Activated CD8-positive, alpha-beta memory T cell treated with anti-CD3 and anti-CD28 coated beads for 1 hour (primary cell): ENCODE data around the gene CFAP45.

Source experiments
- DNase-seq, 2 donors: peaks; one replicate each; pipeline ENCODE4 v3.0.0-alpha.2; 2020; ENCODE audit warnings: low read depth in 1 of 2; ENCODE audit errors: extremely low read depth in 1 of 2

The CFAP45 gene

DNA sequence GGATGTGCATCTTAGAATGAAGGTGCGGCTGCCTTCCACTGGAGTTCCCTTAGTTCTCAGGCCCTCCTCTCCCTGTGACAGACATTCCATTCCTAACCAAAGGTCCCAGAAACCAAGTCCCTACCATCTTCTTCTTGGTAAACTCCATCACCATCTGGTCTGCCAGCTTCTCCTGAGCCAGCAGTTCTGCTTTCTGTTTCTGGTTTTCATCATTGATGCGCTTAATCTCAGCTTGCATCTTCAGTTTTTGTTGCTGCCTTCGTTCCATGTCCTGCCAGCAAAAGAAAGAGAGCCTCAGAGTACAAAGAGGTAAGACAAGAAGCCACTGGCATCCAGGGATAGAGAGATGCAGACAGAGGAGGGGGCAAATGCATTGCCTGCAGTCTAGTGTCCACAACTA, 19.5 kb downstream of the CFAP45 start:
- no peak for DNase-seq

DNA sequence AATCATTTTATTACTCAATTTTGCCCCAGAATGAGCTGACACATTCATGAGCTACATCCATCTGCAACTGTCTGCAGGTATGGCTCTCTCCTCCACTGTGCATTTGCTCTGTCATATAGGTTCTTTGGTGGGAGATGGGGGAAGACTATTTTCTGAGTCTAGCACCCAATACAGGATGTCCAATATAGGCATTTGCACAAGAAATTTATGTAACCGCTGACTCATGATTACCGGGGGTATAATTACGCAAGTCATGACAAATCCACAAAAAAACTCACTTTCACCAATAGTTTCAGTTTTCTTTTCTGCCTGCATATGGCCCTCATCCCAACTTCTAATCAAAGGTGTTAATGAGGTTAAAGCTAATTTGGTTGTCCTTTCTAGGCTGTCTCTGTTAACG, 20.0 kb downstream of the CFAP45 start:
- DNase-seq = no peak

DNA sequence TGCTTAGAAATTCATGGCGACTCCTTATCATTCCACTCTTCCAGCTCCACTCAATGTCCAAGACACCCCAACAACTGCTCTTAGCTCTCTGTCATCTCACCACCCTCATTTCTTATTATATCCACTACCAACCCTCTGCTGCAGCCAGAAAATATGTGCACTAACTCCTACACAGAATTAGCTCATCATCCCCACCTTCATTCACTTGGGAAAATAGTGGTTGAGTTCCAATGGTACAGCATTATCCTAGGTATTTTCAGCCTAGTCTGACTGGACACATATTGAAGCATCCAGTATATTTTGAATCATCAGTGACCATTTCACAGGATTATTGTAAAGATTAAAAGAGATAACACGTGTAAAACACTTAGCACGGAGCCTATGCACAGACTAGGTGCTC, 20.8 kb downstream of the CFAP45 start:
- no peak for DNase-seq

DNA sequence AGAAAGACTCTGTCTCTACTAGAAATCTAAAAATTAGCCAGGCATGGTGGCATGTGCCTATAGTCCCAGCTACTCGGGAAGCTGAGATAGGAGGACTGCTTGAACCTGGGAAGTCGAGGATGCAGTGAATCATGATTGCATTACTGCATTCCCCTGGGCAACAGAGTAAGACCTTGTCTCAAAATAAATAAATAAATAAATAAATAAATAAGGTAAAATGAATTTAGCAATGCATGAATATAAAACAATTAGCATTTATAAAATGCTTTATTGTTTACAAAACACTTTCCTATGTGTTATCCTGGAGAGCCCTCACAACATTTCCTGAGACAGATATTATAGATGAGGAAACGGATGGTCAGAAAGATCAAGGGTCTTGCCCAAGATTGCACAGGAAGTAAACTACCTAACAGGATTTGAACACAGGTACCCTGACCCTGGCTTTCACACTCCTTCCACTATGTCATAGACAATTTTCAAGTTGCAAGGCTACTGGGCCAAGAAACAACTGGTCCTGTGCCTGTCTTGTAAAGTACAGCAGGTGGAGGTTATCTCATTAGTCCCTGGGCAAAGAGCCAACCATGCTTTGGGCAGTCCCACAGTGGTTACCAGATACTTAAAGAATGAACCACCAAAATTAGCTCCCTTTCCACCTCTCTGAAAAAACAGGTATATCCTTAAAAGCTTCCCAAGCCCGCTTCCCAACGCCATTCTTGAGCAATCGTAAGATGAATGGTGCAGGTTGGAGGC, 22.1 kb downstream of the CFAP45 start:
- DNase-seq = no peak

DNA sequence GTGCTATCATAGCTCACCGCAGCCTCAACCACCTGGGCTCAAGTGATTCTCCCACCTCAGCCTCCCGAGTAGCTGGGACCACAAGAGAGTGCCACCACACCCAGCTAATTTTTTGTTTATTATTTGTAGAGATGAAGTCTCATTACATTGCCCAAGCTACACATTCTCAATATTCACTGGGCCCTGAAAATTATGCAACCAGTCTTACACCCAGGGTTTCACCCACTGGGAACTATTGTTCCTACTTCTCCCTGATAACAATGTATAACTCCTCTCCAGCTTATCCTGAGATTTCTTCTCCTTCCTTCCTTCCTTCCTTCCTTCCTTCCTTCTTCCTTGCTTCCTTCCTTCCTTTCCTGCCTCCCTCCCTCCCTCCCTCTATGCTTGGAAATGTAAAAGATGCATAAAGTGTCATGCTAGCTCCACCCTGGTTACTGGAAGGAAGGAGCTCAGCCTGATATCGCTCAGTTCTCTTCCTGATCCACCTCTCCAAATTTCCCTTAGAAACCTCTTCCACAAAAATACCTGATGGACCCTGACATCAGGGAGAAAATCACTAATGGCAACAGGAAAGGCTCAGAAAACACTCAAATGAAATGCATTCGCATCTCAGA, 26.3 kb downstream of the CFAP45 start:
- DNase-seq = no peak

DNA sequence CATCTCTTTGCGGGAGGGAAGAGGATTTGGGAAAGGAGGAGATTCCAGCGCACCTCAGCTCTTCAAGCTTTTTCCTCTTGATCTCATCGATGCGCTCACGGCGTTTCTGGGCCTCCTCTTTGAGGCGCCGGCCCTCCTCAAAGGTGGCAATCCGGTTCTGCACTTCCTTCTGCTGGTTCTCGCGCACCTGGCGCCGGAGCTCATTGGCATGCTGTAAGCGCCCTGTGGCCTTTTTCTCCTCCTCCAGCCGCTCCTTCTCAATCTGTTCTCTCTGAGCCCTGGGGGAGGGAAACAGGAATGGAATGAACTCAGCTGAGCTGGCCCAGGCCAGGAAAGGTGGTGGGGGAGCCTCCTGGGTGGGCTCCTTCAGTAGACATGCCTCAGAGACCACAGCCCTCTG, 27.1 kb downstream of the CFAP45 start:
- no peak for DNase-seq

DNA sequence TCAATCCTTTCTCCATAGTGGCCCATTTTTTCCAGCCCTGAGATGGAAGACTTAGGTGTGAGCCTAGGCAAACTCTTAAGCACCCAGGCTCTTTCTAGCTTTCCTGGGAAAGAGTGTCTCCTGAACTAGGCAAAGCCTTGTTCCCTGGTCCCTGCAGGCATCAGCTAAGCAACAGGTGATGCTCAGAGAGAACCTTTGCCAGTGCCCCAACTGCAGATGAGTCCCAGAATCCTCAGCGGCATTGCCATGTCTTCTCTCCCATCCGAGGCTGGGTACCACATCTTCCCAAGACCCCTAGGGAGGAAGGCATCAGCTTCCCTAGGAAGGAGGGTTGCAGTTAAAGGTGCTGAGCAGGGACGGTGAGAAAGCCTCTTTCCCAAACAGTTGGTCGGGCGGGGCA, 29.3 kb downstream of the CFAP45 start:
- no peak for DNase-seq

DNA sequence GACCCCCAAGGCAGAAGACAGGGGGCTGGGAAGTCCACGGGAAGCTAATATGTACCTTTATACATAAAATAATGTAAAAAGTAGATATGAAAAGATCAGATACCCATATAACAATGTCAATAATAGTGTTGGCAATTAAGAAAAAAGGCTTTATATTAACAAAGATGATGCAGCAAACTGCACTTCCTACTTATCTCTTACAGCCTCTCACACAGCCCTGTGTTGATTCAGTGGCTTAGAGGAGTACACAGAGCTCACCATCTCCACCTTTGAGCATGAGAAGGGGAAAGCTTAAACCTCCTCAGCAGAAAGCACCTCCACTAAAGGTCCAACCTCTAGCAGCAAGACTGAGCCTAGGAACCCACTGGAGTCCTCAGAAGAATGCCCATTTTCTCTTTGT, 30.4 kb downstream of the CFAP45 start:
- DNase-seq = no peak

DNA sequence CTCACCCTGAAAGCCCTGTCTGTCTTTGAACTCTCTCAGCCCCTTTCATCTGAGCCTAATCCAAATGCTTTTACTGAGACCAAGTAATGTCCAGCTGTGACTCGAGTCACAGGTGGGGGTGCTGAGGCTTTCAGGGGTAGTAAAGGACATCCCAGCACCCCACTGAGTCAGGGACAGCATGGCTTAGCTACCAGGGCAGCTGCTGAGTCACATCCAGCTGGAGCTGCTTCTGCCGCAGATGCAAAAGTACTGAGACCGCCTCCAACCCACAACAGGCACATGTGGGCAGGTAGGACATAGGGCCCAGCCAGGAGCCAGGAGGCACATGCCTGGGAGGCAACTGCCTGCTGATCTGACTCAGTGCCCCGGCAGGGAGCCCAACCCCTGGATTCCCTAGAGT, 30.8 kb downstream of the CFAP45 start:
- DNase-seq = no peak

DNA sequence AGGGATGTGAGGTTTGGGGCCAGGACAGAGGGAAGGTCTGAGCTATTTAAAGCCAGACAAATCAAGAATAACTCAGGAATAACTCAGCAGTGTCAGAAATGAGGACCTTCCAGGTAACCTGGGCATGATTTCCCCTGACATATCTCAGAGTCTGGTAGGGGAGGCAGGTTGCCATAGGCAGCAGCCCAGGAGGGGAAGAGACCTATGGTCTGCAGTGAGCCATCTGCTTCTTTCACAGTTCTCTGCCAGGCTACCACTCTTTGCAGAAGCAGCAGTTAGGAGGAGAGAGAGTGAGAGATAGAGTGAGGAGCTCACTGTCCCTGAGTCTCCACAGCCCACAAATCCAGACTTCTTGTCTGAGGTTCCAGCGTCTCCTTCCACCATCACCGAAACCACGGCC, 31.2 kb downstream of the CFAP45 start:
- no peak for DNase-seq

DNA sequence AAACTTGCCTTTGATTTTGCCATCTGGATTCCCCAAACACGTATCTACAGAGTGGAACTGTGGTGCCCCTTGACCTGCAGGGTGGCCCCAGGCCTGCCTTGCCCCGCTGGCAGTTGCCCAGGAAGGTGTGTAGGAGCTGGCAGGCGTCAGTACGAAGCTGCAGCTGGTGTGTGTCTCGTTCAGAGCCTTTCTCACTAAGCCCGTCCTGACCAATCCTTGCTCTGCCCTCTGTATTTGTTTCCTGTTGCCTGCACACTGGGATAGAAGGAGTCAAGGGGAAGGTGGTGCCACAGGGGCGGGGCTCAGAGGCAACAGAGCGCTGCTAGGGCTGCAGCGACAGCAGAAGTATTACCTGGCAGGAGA, 32.3 kb downstream of the CFAP45 start:
- no peak for DNase-seq

DNA sequence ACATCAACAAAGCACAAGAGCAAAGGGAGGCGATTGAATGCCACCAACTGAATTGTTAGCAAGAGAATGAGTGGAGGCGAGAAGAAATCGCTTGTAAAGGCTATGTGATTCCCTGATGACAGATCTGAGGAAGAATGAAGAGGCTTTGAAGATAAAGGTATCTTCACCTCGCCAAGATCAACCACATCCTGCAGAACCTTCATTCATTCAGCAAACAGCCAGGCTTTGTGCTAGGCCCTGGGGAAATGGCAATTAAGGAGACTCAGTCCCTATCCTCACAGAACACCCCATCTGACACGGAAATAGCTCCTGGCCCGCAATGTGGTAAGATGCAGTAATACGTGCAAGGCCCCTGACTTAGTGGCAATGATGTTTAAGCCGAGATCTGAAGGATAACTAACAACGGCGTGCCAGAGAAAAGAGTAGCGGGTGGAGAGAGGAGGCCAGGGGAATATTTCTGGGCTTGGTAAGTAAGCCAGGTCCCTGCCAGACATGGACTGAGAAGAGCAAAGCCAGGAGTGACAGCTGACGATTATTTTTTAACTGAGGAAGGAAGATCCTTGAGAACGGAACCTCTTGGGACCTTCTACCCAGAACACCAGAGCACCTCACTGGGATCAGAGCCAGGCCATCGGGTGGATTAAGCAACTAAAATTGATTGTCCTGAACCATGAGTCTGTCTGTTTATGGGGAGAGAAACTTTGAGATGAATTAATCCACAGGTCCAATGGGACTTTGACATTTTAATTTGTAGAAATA, 32.9 kb downstream of the CFAP45 start:
- DNase-seq = no peak

DNA sequence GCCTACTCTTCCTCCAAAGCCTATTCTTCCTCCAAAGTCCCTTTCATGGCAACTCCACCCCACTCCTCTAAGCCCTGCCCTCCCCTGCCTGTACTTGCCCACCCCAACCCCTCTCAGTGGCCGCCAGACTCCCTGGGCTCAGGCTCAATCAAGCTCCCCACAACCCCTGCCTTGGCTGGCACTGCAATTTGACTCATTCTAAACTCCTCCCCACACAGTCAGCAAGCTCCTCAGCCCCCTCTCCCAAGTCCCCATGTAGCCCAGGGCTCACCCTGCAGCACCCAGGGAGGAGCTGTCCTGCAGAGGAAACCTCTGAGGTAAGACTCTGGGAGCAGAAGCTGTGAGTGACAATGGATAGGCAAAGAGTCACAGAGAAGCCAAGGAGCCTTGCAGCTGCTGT, 33.9 kb downstream of the CFAP45 start:
- DNase-seq = no peak

DNA sequence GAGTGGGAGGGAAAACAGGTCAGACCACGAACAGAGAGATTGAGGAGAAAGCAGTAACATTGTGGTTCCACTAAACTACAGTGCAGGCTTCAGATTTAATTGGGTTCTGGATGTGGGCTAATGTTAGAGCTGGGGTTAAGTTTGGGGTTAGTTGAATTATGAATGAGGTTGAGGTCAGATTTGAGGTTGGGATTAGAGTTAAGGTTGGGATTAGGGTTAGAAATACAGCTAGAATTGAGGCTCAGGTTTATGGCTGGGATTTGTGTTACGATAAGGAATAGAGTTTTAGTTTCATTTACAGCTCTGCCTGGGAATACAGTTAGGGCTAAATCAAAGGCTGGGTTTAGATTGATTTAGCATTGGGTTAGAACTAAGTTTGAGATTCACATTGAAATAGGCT, 35.7 kb downstream of the CFAP45 start:
- DNase-seq = no peak

DNA sequence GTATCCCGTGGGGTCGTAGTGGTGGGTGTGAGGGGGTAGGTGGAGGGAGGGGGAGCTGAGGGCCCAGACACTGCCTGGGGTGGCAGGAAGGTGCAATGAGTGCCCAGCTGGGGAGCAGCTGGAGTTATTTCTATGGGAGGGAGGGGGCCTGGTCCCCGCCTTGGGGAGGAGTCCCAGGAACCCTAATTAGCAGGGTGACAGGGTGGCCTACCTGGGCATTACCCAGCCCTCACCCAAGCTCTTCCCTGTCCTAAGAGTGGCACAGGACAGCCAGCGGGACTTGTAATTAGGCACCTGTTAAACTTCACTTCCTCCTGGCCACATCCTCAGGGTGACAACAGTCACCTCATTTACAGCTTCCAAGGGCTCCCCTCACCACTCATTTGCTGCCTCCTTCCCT, 37.4 kb downstream of the CFAP45 start, which contains the start of gene VSIG8:
VSIG8 (minus strand) TSS at position 101 of the 400 bp plus-strand sequence. CDS start 136 bp downstream, outside the sequence.
- DNase-seq = no peak

DNA sequence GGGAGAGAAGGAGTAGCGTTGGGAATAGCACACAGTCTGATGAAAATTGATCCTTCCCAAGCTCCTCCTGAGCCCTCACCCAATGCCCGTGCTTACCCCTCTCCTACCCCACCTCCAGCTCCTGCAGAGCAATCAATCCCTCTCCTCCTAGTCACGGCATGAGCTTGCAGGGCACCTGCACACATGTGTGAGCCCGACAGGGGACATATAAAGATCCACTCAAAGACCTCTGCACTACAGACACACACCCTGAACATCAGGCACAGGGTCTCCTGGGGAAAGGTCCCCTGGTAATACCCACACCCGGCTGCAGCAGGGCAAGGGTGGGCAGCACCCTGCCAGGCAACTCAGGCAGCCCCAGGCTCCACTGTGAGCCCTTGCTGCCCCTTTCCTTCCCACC, 37.9 kb downstream of the CFAP45 start:
- DNase-seq = no peak

DNA sequence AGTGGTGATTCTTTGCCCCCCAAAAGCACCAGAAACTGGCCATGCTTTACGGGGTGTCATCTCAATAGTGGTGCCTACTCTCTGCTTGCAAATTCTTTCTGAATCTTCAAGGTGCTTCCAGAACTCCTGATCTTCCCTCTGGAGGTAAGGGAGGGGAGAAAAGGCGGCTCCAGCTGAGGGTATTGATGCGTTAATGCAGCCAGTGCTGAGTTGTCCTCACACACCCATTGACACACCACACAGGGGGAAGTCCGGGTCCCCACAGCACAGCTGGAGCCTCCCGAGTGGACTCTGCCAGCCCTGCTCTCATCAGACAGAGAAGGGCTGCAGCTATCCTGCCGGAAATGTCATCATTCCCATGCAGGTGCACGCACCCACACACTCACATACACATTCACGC, 38.7 kb downstream of the CFAP45 start:
- no peak for DNase-seq

DNA sequence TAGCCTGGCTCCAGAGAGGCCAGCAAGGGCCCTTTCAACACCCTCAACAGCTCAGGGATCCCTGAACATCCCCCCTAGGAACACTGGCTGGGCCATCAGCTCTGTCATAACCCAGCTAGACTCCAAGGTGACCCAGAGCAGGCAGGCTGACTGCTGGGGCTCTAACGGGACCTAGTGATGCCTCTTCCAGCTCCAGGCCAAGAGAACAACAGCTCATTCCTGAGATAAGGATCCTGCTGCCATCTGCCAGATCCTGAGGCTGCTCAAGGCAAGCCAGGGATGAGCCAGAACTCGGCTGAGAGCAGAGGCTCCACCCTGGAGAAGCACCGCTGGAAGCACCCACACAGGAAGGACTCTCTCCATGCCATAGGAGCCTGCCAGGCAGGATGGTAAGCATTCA, 39.5 kb downstream of the CFAP45 start:
- no peak for DNase-seq

DNA sequence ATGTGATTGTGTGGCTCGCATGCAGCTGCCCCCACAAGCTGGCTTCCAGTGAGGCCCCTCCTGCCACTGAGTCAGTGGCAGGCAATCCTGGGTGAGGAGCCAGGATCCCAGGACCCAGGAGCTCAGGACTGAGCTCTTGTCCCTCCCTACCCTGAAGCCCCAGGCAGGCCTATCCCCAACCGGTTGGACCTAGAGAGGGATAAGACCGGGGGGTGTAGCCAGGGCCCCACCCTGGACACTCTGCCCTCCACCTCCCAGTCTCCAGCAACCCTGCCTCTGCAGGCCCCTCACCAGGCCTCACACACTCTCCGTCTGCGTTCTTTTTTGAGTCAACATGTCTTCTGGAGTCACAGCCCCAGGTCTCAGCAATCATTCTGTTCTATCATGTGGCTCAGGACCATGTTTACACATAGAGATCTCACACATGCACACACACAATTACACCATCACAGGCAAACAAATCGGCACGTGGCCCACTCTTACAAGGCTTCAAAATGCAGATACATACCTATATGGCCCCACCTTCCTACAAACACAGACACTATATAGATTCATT, 40.1 kb downstream of the CFAP45 start:
- no peak for DNase-seq

DNA sequence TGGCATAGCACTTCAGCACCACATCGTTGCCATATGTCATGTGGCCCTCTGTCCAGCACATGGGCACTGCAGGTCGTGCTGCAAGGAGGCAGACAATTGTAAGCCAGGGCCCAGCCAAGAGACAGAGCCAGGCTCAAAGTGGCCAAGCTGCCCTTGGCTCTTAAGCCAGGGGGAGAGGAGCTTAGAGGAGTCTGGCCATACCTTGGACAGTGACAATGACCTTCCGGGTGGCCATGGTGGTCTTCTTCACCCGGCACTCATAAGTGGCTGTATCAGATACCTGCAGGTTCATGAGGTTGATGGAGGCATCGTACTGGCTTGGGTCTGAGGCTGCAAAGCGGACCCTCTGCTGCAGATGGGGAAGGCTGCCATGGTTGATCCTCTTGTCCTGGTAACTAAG, 42.1 kb downstream of the CFAP45 start:
- no peak for DNase-seq

DNA sequence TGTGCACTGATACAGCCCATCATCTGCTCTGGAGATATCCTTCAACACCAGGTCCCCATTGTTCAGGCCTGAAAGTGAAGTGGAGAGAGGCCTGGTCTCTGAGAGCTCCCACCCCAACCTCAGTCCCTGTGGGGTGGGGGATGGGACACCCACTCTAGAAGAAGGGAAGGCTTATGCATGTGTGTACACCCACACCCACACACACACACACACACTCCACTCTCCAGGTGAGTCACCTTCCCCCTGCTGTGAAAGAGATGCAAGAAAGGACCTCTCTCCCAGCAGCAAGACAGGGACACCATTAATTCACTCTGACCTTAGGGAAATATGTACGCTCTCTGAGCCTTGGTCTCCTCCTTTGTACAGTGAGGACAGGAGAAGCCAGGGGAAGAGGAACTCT, 43.4 kb downstream of the CFAP45 start:
- DNase-seq = no peak

DNA sequence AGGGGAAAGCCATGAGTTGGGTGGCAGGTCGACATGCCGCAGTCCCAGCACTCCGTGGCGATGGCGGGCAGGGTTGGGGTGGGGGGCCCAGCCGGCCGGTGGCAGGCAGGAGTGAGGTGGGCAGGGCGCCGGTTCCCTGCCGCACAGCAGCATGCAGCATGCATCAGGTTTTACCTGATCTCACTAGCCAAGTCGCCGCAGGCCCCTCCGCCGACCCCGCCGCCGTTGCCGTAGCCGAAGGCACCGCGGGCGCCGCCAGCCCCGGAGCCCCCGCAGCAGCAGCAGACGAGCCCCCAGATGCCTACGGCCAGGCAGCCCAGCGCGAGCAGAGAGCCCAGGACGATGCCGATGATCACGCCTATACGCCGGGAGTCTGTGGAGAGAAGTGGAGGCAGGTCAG, 44.3 kb downstream of the CFAP45 start:
- DNase-seq = no peak
